GM12865 (cell line): Measurements from ENCODE around the gene PSG4.
"Not testable (repeated sequence)": the region's sequence is repeated elsewhere in the genome, so short reads cannot be mapped to it uniquely, and the experiment has no call there.

Experiments
- DNase-seq: peaks from one replicate; pipeline ENCODE4 v3.0.0; 2010; ENCODE audit warnings: low read depth
- H3K4me3 ChIP-seq: 2 replicates; pipeline ENCODE4 v1.5.1; 2011; ENCODE audit warnings: mild to moderate bottlenecking, low read depth, low read length, control low read depth
- CTCF ChIP-seq: IDR thresholded peaks from 2 replicates; pipeline ENCODE4 v1.5.1; 2011; ENCODE audit warnings: low read length, control low read depth, low read depth, inconsistent platforms; ENCODE audit not compliant: insufficient read depth; ENCODE audit errors: missing control alignments

Gene PSG4

GRCh38 chr19:43205471-43206105, at the start of gene PSG4:
PSG4 (minus strand) TSS chr19:43205638; CDS start chr19:43205536, 102 bp downstream.
- DNase-seq, H3K4me3 ChIP-seq: not testable (repeated sequence)

GRCh38 chr19:43251428-43251827, 46.0 kb upstream of the PSG4 start:
- not testable (repeated sequence) for DNase-seq, H3K4me3 ChIP-seq

- H3K4me3 ChIP-seq, DNase-seq: not testable (repeated sequence)
Observed at GRCh38 chr19:43250296-43250695, 44.9 kb upstream of the PSG4 start.

- not testable (repeated sequence) for DNase-seq, H3K4me3 ChIP-seq
Observed at GRCh38 chr19:43248635-43249002, 43.2 kb upstream of the PSG4 start.

GRCh38 chr19:43247243-43247880, 41.9 kb upstream of the PSG4 start:
- DNase-seq, H3K4me3 ChIP-seq: not testable (repeated sequence)

- not testable (repeated sequence) for DNase-seq, H3K4me3 ChIP-seq
Observed at GRCh38 chr19:43245848-43246247, 40.4 kb upstream of the PSG4 start.

GRCh38 chr19:43242211-43242610, 36.8 kb upstream of the PSG4 start:
- not testable (repeated sequence) for DNase-seq

GRCh38 chr19:43238213-43238612, 32.8 kb upstream of the PSG4 start:
- not testable (repeated sequence) for DNase-seq, H3K4me3 ChIP-seq

More at GRCh38 chr19:43242211-43242610, 36.8 kb upstream of the PSG4 start:
- not testable (repeated sequence) for H3K4me3 ChIP-seq

- not testable (repeated sequence) for H3K4me3 ChIP-seq, DNase-seq
Observed at GRCh38 chr19:43235686-43236085, 30.2 kb upstream of the PSG4 start.

GRCh38 chr19:43229315-43229714, 23.9 kb upstream of the PSG4 start:
- no peak for TF ChIP-seq CTCF
- H3K4me3 ChIP-seq, result no peak overlapping the region
- DNase-seq, result no peak

- peak; percentile 4 for DNase-seq
- not testable (repeated sequence) for H3K4me3 ChIP-seq
Observed at GRCh38 chr19:43228730-43229129, 23.3 kb upstream of the PSG4 start.

- not testable (repeated sequence) for H3K4me3 ChIP-seq, DNase-seq
Observed at GRCh38 chr19:43226986-43227385, 21.5 kb upstream of the PSG4 start.

GRCh38 chr19:43224855-43225253, 19.4 kb upstream of the PSG4 start:
- no peak for DNase-seq
- TF ChIP-seq CTCF, result no peak
- no peak overlapping the region for H3K4me3 ChIP-seq

- not testable (repeated sequence) for H3K4me3 ChIP-seq, DNase-seq
Observed at GRCh38 chr19:43224201-43224854, 18.9 kb upstream of the PSG4 start.

GRCh38 chr19:43221891-43222290, 16.5 kb upstream of the PSG4 start:
- H3K4me3 ChIP-seq, DNase-seq: not testable (repeated sequence)

GRCh38 chr19:43219136-43219535, 13.7 kb upstream of the PSG4 start:
- DNase-seq, H3K4me3 ChIP-seq: not testable (repeated sequence)

- not testable (repeated sequence) for H3K4me3 ChIP-seq, DNase-seq
Observed at GRCh38 chr19:43215881-43216280, 10.4 kb upstream of the PSG4 start.
